Erythroblast (primary cell): Measurements from ENCODE around the gene COL6A2.

Experiments used
- GATA1 ChIP-seq: IDR thresholded peaks from 2 replicates; pipeline ENCODE4 v1.6.1; 2011; ENCODE audit warnings: low read depth, mild to moderate bottlenecking, control low read depth, low read length, moderate library complexity
- POLR2A ChIP-seq: IDR thresholded peaks from 2 replicates; pipeline ENCODE4 v1.6.1; 2011; ENCODE audit warnings: mild to moderate bottlenecking, low read length

- TF ChIP-seq POLR2A (no peak), GATA1 (no peak)
Measured at GRCh38 chr21:46091631-46092025, 6.3 kb upstream of the COL6A2 start.
